IPS DF 19.7 (cell line): ENCODE data around the gene IGF2BP3.
"Not testable (repeated sequence)": the region's sequence is repeated elsewhere in the genome, so short reads cannot be mapped to it uniquely, and the experiment has no call there.

ENCODE experiments used
- DNase-seq: peaks from one replicate; pipeline ENCODE4 v3.0.0-alpha.2; 2013; ENCODE audit warnings: low read depth, low spot score

Gene IGF2BP3

DNA sequence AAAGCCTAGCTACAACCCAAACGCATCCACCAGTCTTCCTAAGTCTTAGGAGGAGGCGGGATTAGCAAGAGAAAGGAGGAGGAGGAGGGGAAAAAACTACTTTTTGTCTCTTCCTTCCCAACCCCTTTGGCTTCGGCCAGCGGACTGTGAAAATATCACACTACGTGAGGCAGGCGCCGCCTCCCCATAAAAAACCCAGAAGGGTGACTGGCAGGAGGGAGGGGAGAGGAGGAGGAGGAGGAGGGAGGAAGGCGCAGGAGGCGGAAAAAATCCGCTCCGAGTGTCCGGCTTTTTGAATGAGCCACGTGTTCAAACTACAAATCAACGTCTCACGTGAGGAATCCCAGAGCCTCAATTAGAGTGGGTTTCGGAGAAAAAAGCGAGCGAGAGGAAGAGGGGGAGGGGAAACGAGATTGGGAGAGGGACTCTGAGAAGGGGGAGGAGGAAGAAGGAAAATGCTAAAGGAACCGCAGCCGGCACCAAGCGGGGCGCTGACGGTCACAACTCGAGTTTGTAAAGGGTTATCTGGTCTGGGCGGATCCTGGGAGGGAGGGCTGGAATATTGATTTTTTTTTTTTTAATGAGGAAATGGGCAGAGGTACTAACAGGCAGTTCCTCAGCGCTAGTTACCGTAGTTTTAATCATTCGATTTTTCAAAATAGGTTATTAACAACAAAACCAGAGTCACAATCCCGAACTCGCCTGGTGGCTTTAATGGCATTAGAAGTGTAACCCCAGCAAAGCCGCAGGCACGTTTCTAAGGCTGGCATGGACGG, at the start of gene IGF2BP3:
IGF2BP3 (minus strand) TSS at position 162 of the 776 bp plus-strand sequence. CDS start 381 bp downstream, outside the sequence.
- peak; percentile 96 for DNase-seq

DNA sequence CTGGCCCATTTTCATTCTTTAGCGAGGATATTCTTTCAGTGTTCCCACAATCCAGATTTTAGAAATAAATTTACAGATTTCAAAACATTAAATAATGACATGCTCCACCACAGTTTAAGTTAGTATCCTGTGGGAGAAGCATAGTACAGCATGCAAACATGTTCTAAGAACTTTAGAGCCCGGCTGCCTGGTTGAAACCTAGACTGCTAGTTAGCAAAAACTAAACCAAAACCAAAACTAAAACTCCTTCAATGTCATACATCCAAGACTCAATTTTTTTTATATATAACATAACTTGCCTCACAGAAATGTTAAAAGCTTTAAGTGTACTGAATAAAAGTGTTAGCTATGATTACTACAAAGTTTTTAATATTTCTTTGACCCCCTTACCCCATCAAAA, 44.5 kb upstream of the IGF2BP3 start:
- DNase-seq, result no peak

DNA sequence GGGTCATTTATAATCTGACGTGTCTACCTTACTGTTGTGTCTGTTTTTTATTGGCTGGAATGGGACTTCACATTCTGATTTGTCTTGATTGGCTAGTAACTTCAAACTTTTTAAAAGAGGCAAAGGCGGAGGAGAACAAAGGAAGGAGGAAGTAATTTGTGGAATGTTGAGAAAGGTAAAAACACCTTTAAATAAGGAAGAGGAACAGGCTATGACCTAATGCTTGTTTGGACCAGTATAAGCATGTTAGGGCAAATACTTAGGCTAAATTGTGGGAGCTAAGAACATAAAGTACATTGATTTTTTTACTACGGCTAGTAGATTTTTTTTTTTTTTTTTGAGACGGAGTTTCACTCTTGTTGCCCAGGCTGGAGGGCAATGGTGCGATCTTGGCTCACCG, 43.5 kb upstream of the IGF2BP3 start:
- not testable (repeated sequence) for DNase-seq

DNA sequence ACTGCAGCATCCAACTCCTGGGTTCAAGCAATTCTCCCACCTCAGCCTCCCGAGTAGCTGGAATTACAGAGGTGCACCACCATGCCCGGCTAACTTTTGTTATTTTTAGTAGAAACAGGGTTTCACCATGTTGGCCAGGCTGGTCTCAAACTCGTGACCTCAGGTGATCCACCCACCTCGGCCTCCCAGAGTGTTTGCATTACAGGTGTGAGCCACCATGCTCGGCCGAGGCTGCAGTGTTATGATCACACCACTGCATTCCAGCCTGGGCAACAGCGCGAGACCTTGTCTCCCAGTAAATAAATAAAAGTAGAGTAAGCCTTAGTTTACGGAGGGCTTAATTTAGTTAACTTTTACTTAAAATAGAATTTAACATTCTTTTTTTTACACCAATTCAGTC, 23.7 kb upstream of the IGF2BP3 start:
- DNase-seq, result no peak

DNA sequence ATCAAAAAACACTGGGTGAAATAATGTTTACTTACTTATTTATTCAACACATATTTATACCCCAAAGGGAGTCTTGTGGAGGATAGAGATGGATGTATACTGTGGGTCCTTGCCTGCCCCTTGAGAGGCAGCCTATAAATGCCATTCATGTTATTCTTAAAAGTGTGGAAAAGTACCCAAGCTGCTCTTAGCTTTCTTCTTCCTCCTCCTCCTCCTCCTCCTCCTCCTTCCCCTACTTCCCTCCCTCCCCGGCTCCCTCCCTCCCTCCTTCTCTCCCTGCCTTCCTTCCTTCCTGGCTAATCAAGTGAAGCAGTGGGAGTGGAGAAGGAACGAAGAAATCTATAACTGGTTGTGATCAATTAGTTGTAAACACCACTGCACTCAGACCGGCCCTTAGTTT, 21.2 kb upstream of the IGF2BP3 start:
- no peak for DNase-seq

DNA sequence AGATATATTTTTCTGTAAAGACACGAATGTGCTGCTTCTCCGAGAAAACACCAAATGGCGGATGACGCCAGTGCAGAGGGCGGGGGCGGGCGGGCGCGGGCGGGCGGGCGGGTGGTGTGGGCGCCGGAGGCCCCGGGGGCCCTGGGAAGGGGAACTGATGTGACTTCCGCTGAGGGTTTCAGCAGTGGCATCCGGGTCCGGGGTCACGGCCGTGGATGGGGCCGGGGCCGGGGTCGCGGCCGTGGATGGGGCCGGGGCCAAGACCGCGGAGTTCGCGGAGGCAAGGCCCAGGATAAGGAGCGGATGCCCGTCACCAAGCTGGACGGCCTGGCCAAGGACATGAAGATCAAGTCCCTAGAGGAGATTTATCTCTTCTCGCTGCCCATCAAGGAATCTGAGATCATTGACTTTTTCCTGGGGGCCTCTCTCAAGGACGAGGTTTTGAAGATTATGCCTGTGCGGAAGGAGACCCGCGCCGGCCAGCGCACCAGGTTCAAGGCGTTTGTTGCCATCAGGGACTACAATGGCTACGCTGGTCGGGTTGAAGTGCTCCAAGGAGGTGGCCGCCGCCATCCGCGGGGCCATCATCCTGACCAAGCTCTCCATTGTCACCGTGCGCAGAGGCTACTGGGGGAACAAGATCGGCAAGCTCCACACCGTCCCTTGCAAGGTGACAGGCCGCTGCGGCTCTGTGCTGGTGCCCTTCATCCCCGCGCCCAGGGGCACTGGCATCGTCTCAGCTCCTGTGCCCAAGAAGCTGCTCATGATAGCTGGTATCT, 20.3 kb upstream of the IGF2BP3 start:
- DNase-seq, result no peak

DNA sequence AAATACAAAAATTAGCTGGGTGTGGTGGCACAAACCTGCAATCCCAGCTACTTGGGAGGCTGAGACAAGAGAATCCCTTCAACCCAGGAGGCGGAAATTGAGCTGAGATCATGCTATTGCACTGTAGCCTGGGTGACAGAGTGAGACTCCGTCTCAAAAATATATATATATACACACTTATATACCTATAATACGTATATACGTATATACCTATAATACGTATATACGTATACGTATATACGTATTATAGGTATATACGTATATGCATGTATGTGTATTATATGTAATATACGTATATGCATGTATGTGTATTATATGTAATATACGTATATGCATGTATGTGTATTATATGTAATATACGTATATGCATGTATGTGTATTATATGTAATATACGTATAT, 18.4 kb upstream of the IGF2BP3 start:
- DNase-seq, result not testable (repeated sequence)

DNA sequence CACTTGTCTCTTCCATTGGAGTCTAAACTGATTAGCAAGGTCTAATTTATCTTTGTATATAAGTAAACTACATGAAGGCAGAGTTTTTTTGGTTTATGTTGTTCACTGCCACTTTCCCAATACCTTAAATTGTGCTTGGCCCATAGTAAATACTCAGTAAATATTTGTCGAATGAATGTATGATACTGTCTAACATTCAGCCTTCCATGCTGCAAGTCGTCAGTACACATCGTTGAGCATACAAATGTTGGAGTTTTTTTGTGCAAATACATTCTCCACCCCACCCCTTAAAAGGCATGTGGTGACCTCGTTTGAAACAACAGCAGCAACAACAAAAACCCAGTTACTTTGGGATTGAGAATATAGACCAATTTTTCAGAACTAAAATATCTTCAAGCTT, 17.4 kb upstream of the IGF2BP3 start:
- DNase-seq, result no peak

DNA sequence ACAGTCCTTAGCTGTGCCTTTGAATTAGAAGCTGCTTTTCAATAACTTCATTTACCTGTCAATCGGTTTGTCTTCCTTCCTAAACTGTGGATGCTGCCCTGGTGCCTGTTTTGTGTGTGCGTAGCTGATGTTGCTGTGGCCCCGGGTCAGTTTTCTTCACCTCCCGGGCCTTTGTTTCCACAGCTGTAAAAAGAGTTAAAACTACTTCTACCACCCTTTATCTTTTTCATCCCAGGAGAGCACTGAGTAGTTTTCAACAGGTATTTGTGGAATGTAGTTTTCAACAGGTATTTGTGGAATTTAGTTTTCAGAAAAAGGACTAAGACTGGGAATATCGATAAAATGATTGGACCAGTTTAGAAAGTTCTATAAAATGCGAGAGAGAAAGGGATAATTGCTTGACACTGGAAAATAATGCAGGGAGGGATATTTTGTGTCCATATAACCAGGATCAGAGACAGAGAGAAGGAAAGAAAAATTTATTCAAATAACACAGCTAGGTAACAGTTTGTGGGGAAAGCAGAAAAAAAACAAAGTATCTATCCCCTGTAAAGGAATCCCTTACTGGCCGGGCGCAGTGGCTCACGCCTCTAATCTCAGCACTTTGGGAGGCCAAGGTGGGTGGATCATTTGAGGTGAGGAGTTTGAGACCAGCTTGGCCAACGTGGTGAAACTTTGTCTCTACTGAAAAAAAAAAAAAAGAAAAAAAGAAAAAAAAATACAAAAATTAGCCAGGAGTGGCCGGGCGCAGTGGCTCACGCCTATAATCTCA, 15.9 kb upstream of the IGF2BP3 start:
- no peak for DNase-seq

DNA sequence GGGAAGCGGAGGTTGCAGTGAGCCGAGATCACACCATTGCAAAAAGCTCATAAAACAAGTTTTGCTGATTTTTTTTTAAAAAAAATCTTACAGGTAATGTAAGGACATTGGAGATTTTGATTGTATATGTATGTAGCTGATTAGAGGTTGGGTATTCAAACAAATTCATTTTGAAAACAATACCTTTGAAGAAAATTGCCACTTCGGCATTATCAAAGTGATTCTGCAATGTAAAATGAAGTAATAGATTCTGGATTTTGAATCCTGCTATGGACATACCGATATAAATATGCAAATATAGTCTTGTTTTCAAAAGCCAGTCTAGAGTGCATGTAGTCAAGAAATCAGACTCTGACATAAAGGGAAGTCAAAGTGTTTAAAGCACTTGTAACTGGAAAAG, 12.4 kb upstream of the IGF2BP3 start:
- no peak for DNase-seq

DNA sequence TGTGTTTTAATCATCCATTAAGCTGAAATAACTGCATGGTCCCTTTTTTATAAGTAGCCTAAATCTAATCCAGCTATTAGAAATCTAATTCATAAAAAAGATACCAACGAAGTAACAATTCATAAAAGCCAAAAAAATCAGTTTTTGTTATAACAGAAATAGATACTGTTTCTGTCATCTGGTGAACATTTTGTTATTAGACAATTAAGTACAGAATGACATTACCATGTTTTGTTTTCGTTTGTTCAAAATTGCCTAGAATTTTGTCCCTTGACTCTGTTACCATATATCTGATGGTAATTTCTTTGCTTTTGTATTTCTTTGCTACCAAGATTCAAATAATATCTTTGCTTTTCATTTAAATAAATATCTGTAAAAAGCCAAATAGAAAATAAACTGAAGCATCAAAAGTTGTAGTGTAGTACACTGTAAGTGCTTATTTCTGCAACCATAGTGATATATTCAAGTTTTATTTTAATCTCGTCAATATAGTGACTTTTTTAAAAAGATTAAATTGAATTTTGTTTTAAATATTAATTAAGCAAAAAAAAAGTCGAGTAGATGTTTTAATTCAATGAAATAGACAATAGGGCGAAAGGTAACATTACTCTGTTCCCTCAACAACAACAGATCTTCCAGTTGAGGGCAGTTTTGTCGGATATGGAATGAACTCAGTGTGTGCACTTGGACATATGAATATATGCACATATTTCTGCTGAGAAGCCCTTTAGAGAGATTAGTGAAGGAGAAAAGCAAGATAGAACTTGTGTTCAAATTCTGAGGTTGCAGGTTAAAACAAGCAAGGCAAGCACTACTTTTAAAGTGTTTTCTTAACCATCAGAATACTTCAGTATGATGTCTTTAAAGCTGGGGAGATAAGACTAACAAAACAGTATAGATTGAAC, 7.9 kb upstream of the IGF2BP3 start:
- no peak for DNase-seq

DNA sequence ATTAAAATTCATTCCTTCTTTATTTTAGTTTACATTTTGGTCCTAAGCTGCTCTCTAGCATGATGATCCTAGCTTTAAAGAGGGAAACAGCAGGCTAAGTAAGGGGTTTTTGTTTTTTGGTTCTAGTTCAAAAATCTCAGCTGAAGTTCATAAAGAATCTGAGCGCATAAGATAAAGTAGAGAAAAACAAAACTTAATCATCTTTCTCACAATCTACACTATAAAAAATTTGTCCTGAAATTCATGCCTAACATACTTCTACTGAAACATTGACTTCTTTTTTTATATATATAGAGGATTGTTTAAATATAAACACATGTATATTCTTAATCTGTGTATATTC, 6.8 kb upstream of the IGF2BP3 start:
- no peak for DNase-seq

DNA sequence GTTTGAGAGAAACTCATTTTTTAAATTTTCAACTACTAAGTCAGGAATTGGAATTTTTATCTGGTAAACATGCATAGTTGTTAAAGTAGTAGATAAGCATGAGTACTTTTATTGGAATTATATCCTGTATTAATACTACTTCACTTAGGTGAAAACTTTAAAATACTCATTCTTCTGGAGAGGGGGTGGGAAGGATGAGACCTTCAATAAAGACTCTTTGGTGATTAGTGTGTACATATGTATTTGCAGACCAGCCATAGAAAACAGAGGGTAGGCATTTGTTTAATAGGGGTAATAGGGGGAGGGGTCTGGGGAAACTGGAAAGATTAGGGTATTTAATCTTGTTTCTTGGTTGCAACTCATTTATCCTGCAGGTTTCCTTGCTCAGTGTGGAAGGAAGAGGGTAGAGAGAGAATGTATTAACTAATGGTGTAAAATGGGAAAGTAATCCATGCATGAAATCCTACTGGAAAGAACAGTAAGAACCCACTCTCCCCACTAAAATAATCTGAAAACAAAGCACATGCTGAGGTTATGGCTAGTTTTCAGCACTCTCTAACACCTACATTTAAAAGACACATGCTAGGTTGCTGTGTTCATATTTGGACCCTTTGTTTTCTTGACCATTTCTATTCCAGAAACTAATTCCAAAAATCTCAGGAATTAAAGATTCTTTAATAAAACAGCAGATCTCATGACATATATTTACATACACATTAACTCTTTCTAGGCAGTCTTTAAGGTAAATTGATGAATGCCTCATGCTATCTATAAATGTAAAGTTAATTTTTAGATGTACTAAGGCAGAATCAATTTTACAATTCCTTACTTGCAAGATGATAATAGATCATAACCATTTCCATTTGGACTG, 6.2 kb upstream of the IGF2BP3 start:
- no peak for DNase-seq

DNA sequence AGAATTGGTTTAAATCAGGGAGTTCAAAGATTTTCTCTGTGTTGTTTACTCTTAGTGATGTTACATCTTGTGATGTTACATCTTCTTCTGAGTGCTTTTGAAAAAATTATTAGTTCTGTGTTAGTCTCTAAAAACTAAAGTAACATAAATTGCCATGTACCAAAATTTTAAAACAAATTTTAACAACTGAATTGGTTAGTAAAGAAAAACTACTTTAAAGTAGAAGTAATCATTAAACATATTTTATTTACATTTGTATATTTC, 5.2 kb upstream of the IGF2BP3 start:
- DNase-seq, result no peak

DNA sequence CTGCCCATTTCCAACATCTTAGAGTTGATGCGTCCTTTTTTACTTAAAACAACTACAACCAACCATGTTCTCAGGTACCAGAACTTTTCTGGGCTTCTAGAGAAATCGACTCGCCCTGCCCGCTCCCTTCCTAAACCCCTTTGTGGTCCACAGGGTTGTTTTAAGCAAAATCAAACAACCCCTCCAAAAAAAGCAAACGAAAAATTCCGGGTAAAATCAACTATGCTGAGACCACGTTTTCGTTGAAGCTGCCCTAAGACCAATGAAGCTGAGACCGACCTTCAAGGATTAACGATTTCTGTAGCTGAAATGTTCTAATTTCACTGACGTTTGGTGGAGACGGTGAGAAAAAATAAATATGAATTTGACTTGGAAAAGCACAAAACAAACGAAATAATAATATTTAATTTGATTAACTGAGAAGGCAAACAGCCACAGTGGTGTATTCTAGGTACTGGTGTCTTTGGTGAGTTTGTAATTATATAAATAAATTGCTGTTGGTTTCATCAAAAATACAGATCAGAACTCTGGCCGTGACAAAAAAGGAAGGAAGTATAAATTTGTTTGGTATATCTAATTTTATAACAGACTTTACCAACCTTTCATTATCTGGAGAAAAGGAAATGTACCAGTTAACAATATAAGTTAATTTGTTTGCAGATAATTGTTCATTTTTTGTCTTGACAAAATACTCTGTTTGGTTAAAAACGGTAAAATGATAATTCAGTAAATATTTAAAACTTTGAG, 4.7 kb upstream of the IGF2BP3 start:
- no peak for DNase-seq

DNA sequence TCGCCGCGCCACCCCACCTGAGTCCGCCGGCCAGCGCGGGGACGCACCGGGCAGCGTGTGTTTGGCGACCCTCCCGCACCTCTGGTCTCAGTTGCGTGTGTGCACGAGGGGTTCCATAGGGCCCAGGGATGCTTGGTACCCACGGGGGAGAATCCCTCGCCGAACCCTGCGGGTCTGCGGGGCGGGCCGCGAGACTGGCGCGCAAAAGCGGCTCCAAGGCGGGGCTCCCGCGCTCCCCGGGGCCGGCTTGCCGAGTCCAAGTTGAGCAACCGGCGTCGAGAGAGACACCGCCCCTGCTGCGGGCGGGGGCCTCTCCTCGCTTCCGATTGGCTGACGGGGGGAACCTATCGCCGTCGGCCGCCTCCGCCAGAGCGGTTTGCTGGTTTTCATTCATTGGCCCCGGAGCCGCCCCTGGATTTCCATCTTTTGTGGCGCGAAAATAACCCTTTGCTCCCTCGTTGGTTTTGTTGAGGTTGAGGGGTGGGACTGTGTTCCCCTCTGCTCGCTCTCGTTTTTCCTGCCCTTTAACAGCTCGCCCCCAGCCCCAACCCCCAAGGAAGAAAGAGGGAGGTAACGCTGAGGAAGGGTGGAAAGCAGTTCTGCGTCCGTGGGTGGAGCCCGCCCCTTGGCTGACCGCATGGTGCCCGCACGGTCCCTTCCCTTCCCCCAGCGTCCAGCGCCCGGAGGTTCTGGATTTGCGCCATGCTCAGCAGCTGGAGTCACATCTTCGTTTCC, 4.0 kb upstream of the IGF2BP3 start:
- DNase-seq, result peak; percentile 97

DNA sequence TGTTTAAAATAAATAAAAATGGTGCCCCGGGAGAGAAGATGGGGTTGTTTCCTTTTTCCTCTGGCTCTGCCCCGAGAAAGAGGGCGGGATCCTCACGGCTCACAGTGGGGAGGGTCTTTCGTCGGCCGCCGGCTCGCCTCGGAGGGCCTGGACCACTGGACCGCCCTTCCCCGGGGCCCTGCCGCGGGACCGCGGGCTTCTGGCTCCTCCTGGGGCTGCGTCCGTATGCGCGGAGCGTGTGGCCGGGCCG, 3.5 kb upstream of the IGF2BP3 start:
- no peak for DNase-seq

DNA sequence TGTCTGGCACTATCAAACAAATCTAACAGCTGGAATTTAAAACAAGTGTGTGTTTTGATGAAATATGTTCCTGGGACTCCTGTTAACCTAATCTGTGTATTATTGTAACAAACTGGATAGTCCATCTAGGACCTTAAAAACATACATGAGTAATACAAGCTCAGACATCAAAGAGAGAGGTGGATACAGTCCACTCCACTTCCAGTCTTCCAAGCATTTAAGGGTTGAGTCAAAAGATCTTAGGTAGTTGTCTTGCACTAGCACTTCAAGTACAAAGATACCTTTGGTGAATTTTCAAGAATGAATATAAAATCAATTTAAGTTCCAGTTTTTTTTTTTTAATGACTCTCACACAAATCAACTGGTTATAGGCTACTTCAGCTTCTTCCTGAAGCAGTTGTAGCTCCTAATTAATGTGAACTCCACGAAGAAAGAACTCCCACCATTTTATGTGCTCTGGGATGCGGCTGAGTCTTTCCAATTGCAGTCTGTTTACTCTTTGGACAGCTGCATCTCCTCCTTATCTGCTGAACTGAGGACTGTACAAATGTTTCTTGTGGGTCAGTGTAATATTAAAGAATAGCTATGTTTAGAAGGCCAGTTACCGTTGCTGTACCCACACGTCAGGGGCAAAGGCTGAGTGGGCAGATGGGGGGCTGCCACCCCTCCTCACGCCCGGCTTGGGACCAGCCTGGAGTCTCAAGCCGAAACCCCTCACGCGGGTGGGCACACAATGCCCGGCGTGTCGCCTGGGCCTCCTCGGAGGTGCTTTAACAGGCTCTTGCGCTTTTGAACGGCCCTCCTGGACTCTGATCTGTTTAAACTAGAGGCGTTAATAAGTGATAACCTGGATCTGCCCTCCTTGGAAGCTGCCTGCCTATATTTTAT, 2.9 kb upstream of the IGF2BP3 start:
- no peak for DNase-seq

DNA sequence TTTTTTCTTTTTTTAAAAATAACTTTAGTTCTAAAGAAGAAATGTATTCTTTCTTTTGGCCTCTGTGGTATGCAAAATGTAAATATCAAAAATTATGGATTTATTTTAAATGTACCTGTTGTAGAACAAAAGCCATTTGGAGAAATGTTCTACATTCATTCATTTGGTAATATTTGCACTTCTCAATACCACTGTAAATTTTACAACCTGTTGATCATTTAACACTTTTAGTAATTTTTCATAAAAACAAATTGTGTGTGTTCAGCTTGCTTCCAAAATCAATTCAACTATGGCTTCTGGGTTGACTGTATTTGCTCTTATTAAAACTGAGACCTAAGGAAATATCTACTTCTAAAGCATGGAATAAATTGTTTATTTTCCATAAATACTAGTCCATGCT, 2.3 kb upstream of the IGF2BP3 start:
- no peak for DNase-seq
